Ishikawa (cell line): ENCODE data around the gene STAB1.

ENCODE experiments used
- CREB1 ChIP-seq: IDR thresholded peaks from 2 replicates; pipeline ENCODE4 v1.6.1; 2012; ENCODE audit warnings: low read depth
- EP300 ChIP-seq: IDR thresholded peaks from 2 replicates; pipeline ENCODE4 v1.6.1; 2012; ENCODE audit warnings: borderline replicate concordance
- MAX ChIP-seq: IDR thresholded peaks from 2 replicates; pipeline ENCODE4 v1.6.1; 2012
- NFIC ChIP-seq: IDR thresholded peaks from 2 replicates; pipeline ENCODE4 v1.6.1; 2012
- TAF1 ChIP-seq: IDR thresholded peaks from 2 replicates; pipeline ENCODE4 v1.6.1; 2012; ENCODE audit warnings: low read depth, mild to moderate bottlenecking
- TCF12 ChIP-seq: IDR thresholded peaks from 2 replicates; pipeline ENCODE4 v1.6.1; 2012; ENCODE audit warnings: low read depth
- ZBTB7A ChIP-seq: IDR thresholded peaks from 2 replicates; pipeline ENCODE4 v1.6.1; 2012; ENCODE audit warnings: low read depth

- TF ChIP-seq ZBTB7A (no peak), MAX (no peak), NFIC (no peak), EP300 (no peak), CREB1 (no peak), TAF1 (no peak), TCF12 (no peak)
Observed at GRCh38 chr3:52489453-52489852, 5.7 kb upstream of the STAB1 start.
